ENCODE results near the gene POLDIP3. TPM values are rescaled to one million over a fixed set of nuclear protein-coding genes. Genes with fewer than 3 reads are reported as not detected.

POLDIP3 gene
- total RNA-seq: 77.5 and 82.4 TPM in 2 replicates
- long read RNA-seq, transcript POLDIP3-201 (9 exons, 3,441 nt): major isoform, 438 of 572 reads
- long read RNA-seq, transcript POLDIP3-203 (8 exons, 3,323 nt): minor isoform, 27 of 572 reads
- long read RNA-seq, partial matches to known transcripts: 28 of 572 reads
- long read RNA-seq, other reads (novel, unspliced or antisense): 79 of 572 reads

DNA sequence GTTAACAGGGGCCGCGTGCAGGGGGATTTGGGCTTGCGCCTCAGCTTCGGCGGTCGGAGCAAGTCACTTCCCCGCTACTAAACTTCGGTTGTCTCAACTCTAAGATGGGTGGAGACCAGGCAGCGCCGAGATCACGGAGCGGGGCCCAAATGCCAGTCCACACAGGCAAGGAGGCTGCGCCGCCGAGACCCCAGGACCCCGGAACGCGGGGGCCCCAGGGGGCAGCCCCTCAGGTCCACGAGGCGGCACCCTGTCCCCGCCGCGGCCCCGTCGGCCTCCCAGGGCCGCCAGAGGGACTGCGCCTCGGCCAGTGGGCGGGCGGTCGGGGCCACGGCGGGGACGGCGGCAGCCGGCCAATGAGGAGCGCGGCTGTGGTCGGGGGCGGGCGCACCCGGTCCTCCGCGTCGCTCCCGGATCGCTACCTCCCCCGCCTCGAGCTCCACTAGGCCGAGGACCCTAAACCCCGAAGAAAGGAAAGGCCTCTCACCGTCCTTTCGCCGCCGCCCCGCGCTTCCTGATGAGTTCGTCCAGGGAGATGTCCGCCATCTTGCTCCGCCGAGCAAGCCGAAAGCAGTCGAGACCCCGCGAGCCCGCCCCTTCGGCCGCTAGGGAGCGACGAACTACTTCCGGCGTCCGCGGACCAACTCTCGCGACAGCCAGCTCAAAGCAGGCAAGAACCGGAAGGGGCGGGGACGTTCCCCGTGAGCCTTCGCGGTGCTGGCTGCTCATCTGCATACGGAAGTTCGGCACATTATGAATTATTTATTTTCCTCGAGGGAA lies at the start of gene POLDIP3:
Gene POLDIP3 (minus strand): TSS at position 572 of the 780 bp plus-strand sequence. CDS start 26 bp downstream, at position 546.
- DNase-seq (ENCODE audit: low spot score, unreplicated experiment): peak; percentile 99
- H3K27ac Mint-ChIP-seq: peak within 1 kb of the TSS; percentile 100
- peaks cover 6% of the 10 kb centered on the region for H3K36me3 Mint-ChIP-seq (ENCODE audit: insufficient read depth)
- H3K9me3 Mint-ChIP-seq (ENCODE audit: low read depth): no peaks in the 10 kb centered on the region
- H3K4me3 Mint-ChIP-seq (ENCODE audit: low read depth): peak within 1 kb of the TSS; percentile 98
- no peaks in the 10 kb centered on the region for H3K27me3 Mint-ChIP-seq
- TF ChIP-seq CTCF (IDR thresholded peaks at IDR 0.05; ENCODE audit: unreplicated experiment): peak; percentile 35
- H3K4me1 Mint-ChIP-seq (ENCODE audit: low read depth): peaks cover 26% of the 10 kb centered on the region

DNA sequence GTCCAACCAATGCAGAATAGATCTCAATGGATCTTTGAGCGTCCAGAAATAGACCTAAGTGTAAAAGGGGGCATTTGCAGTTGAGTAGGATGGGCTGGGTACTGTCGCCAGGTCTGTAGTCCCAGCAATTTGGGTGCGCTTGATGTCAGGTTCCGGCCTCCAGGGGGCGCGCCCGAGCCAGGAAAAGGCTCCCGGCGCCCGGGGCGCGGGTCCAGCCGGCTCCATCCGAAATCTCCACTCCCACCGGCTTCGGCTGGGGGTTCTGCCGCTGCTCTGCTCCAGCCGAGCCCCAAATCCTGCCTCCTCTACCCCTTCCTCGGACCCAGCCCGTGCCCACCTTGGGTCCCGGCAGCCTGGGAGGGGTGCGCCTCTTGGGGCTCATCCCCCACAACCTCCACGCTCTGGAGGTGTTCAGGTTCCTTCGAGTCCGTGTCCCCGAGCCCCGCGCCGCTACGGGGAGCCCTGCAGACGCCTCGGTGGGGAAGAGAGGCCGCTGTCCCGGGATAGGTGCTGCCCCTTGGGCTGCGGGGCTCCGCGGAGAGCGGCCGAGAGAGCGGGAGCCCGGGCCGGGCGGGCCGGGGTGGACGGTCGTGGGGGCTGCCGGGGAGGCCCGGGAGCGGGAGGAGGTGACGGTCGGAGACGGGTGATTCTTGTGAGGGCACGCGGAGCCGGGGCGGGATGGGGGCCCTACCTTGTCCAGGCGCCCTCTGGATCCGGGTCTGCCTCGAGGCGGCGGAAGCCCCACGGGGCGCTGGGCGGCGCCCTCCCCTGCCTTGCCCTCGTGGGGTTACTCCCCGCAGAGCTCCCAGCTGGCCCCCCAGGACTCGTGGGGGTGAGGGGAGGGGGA lies 47.5 kb upstream of the POLDIP3 start:
- Mint-ChIP-seq H3K27ac (no peak overlapping the region), H3K4me3 (ENCODE audit: low read depth) (peak overlapping the region; percentile 45), H3K9me3 (ENCODE audit: low read depth) (no peaks in the 10 kb centered on the region), H3K27me3 (peaks cover 20% of the 10 kb centered on the region), H3K4me1 (ENCODE audit: low read depth) (no peaks in the 10 kb centered on the region), H3K36me3 (ENCODE audit: insufficient read depth) (no peaks in the 10 kb centered on the region)
- DNase-seq (ENCODE audit: low spot score, unreplicated experiment): peak; percentile 86
- TF ChIP-seq CTCF (IDR thresholded peaks at IDR 0.05; ENCODE audit: unreplicated experiment): peak; percentile 93

GRCh38 chr22:42656578-42656977 lies 41.9 kb upstream of the POLDIP3 start:
- peaks cover 13% of the 10 kb centered on the region for H3K4me1 Mint-ChIP-seq (ENCODE audit: low read depth)
- H3K36me3 Mint-ChIP-seq (ENCODE audit: insufficient read depth): no peaks in the 10 kb centered on the region
- no peak for DNase-seq (ENCODE audit: low spot score, unreplicated experiment)
- no peak overlapping the region for H3K27ac Mint-ChIP-seq
- no peaks in the 10 kb centered on the region for H3K9me3 Mint-ChIP-seq (ENCODE audit: low read depth)
- TF ChIP-seq CTCF (IDR thresholded peaks at IDR 0.05; ENCODE audit: unreplicated experiment): no peak
- no peak overlapping the region for H3K4me3 Mint-ChIP-seq (ENCODE audit: low read depth)
- H3K27me3 Mint-ChIP-seq: peaks cover 2% of the 10 kb centered on the region

GRCh38 chr22:42655693-42656092 lies 41.0 kb upstream of the POLDIP3 start:
- no peak for TF ChIP-seq CTCF (IDR thresholded peaks at IDR 0.05; ENCODE audit: unreplicated experiment)
- H3K27me3 Mint-ChIP-seq: peaks cover 2% of the 10 kb centered on the region
- H3K4me3 Mint-ChIP-seq (ENCODE audit: low read depth): no peak overlapping the region
- DNase-seq (ENCODE audit: low spot score, unreplicated experiment): no peak
- peaks cover 13% of the 10 kb centered on the region for H3K4me1 Mint-ChIP-seq (ENCODE audit: low read depth)
- no peaks in the 10 kb centered on the region for H3K9me3 Mint-ChIP-seq (ENCODE audit: low read depth)
- no peaks in the 10 kb centered on the region for H3K36me3 Mint-ChIP-seq (ENCODE audit: insufficient read depth)
- H3K27ac Mint-ChIP-seq: no peak overlapping the region

DNA sequence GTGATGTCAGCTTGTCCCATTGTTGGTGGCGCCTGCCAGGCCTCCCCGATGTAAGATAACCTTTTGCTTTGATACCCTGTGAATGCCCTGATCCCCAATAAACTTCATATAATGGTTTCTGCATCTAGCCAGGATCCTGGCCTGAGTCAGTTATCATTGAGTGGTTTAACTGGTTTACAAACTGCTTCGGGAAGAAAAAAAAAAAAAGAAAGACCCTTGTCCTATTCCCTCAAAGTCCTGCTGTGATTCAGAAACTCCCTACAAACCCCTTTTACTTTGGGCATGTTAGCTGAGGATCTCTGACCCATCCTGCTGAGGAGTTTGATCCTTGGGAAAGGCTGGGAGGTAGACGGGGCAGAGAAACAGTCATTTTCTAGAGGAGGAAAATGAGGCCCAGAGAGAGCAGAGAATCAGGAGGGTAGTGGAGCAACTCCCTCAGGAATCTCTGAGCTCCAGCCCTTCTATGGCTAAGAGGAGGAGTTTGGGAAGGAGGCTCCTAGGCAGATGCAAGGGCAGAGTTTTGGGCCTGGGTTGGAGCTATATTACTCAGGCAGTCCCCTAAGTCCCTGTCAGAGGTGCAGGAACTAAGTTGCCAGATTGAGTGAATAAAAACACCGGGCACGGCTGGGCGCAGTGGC lies 39.9 kb upstream of the POLDIP3 start:
- Mint-ChIP-seq H3K36me3 (ENCODE audit: insufficient read depth) (no peaks in the 10 kb centered on the region), H3K4me3 (ENCODE audit: low read depth) (no peak overlapping the region), H3K27ac (peak overlapping the region; percentile 89), H3K9me3 (ENCODE audit: low read depth) (no peaks in the 10 kb centered on the region), H3K27me3 (no peaks in the 10 kb centered on the region), H3K4me1 (ENCODE audit: low read depth) (peaks cover 13% of the 10 kb centered on the region)
- DNase-seq (ENCODE audit: low spot score, unreplicated experiment): no peak
- no peak for TF ChIP-seq CTCF (IDR thresholded peaks at IDR 0.05; ENCODE audit: unreplicated experiment)

Measured in progenitor cell of endocrine pancreas (in vitro differentiated cells).